ENCODE data around the gene ZNF71.

DNA sequence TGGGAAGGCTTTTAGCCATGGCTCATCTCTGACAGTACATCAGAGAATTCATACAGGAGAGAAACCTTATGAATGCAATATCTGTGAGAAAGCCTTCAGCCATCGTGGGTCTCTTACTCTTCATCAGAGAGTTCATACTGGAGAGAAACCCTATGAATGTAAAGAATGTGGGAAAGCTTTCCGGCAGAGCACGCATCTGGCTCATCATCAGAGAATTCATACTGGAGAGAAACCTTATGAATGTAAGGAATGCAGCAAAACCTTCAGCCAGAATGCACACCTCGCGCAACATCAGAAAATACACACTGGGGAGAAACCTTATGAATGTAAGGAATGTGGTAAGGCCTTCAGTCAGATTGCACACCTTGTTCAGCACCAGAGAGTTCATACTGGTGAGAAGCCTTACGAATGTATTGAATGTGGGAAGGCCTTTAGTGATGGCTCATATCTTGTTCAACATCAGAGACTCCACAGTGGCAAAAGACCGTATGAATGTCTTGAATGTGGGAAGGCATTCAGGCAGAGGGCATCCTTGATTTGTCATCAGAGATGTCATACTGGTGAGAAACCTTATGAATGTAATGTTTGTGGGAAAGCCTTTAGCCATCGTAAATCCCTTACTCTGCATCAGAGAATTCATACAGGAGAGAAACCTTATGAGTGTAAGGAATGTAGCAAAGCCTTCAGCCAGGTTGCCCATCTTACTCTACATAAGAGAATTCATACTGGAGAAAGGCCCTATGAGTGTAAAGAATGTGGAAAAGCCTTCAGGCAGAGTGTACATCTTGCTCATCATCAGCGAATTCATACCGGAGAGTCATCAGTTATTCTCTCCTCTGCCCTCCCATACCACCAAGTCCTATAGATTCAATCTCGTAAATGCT lies 17.1 kb upstream of the ZNF71 start:
- TF ChIP-seq, protein P1, sequence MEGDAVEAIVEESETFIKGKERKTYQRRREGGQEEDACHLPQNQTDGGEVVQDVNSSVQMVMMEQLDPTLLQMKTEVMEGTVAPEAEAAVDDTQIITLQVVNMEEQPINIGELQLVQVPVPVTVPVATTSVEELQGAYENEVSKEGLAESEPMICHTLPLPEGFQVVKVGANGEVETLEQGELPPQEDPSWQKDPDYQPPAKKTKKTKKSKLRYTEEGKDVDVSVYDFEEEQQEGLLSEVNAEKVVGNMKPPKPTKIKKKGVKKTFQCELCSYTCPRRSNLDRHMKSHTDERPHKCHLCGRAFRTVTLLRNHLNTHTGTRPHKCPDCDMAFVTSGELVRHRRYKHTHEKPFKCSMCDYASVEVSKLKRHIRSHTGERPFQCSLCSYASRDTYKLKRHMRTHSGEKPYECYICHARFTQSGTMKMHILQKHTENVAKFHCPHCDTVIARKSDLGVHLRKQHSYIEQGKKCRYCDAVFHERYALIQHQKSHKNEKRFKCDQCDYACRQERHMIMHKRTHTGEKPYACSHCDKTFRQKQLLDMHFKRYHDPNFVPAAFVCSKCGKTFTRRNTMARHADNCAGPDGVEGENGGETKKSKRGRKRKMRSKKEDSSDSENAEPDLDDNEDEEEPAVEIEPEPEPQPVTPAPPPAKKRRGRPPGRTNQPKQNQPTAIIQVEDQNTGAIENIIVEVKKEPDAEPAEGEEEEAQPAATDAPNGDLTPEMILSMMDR (optimal IDR thresholded peaks at IDR 0.05 in 1 of 3, IDR thresholded peaks at IDR 0.05 in 1 of 3, conservative IDR thresholded peaks at IDR 0.05 in 1 of 3; ENCODE audit: extremely low read depth in 1 of 3, insufficient read depth in 2 of 3, low read length in 3 of 3) = no peak
- TF ChIP-seq EZH2 (IDR thresholded peaks at IDR 0.05; ENCODE audit: low read length) = no peak

Data from keratinocyte (primary cell).